ENCODE measurements around the gene FAM149B1. TPM values are rescaled to one million over a fixed set of nuclear protein-coding genes. Genes with fewer than 3 reads are reported as not detected.
"Not testable (repeated sequence)": the region's sequence is repeated elsewhere in the genome, so short reads cannot be mapped to it uniquely, and the experiment has no call there.

Gene FAM149B1
- total RNA-seq, 1 donor from 2014 or later = 19.4 TPM

- Histone ChIP-seq H3K36me3 (peaks cover 56 to 86% of the 10 kb centered on the region in 2 donors), H3K9me3 (no peaks in the 10 kb centered on the region), H3K4me3 (no peak overlapping the region), H3K27ac (no peak overlapping the region), H3K27me3 (no peaks in the 10 kb centered on the region), H3K4me1 (no peaks in the 10 kb centered on the region)
- TF ChIP-seq CTCF (IDR thresholded peaks at IDR 0.05) = no peak
- DNase-seq (ENCODE audit: low spot score in 2 of 2) = no peak
- intact Hi-C loops (cut with DNase I) = no loop called here
These were observed 35.8 kb upstream of the FAM149B1 start for GRCh38 chr10:73131913-73132686.

- Histone ChIP-seq H3K4me1 (no peaks in the 10 kb centered on the region), H3K27ac (no peak overlapping the region), H3K36me3 (peaks cover 73 to 96% of the 10 kb centered on the region in 2 donors), H3K9me3 (no peaks in the 10 kb centered on the region), H3K27me3 (no peaks in the 10 kb centered on the region), H3K4me3 (no peak overlapping the region)
- DNase-seq (ENCODE audit: low spot score in 2 of 2) = no peak
- TF ChIP-seq CTCF (IDR thresholded peaks at IDR 0.05) = no peak
- intact Hi-C loops (cut with DNase I) = no loop called here
These were observed 33.2 kb upstream of the FAM149B1 start for GRCh38 chr10:73134727-73135126.

- no peak for DNase-seq (ENCODE audit: low spot score in 2 of 2)
- no peaks in the 10 kb centered on the region for H3K9me3 ChIP-seq
- no peaks in the 10 kb centered on the region for H3K27me3 ChIP-seq
- peaks cover 68 to 98% of the 10 kb centered on the region in 2 donors for H3K36me3 ChIP-seq
- TF ChIP-seq CTCF (IDR thresholded peaks at IDR 0.05) = no peak
- H3K4me1 ChIP-seq = no peaks in the 10 kb centered on the region
- H3K4me3 ChIP-seq = no peak overlapping the region
- intact Hi-C loops (cut with DNase I) = no loop called here
- no peak overlapping the region for H3K27ac ChIP-seq
These were observed 31.3 kb upstream of the FAM149B1 start for GRCh38 chr10:73136627-73137026.

GRCh38 chr10:73139251-73139650 lies 28.7 kb upstream of the FAM149B1 start:
- H3K36me3 ChIP-seq = peaks cover 75 to 99% of the 10 kb centered on the region in 2 donors
- no peak for DNase-seq (ENCODE audit: low spot score in 2 of 2)
- H3K9me3 ChIP-seq = no peaks in the 10 kb centered on the region
- TF ChIP-seq CTCF (IDR thresholded peaks at IDR 0.05) = no peak
- H3K27ac ChIP-seq = no peak overlapping the region
- H3K4me1 ChIP-seq = no peaks in the 10 kb centered on the region
- no peaks in the 10 kb centered on the region for H3K27me3 ChIP-seq
- H3K4me3 ChIP-seq = no peak overlapping the region
- intact Hi-C loops (cut with DNase I) = no loop called here

- Histone ChIP-seq H3K4me3 (no peak overlapping the region), H3K36me3 (peaks cover 80 to 100% of the 10 kb centered on the region in 2 donors), H3K27me3 (no peaks in the 10 kb centered on the region), H3K4me1 (no peaks in the 10 kb centered on the region), H3K27ac (no peak overlapping the region), H3K9me3 (no peaks in the 10 kb centered on the region)
- no peak for DNase-seq (ENCODE audit: low spot score in 2 of 2)
- intact Hi-C loops (cut with DNase I) = no loop called here
- no peak for TF ChIP-seq CTCF (IDR thresholded peaks at IDR 0.05)
These were observed 26.3 kb upstream of the FAM149B1 start for GRCh38 chr10:73141603-73142002.

GRCh38 chr10:73150633-73151413 lies 17.1 kb upstream of the FAM149B1 start:
- peaks cover 61 to 87% of the 10 kb centered on the region in 2 donors for H3K36me3 ChIP-seq
- H3K27ac ChIP-seq; H3K4me1 ChIP-seq; H3K9me3 ChIP-seq; DNase-seq (ENCODE audit: low spot score in 2 of 2); H3K27me3 ChIP-seq; H3K4me3 ChIP-seq; intact Hi-C loops (cut with DNase I): not testable (repeated sequence)

Measured in ascending aorta (tissue), 2 donors.